Suprapubic skin (tissue), 4 donors: ENCODE results near the gene SLC29A3. TPM values are rescaled to one million over a fixed set of nuclear protein-coding genes. Genes with fewer than 3 reads are reported as not detected.

Source experiments
- DNase-seq, 2 donors: peaks; one replicate each; pipeline ENCODE4 v3.0.0-alpha.2; 2019; ENCODE audit warnings: low spot score in 2 of 2
- H3K27ac ChIP-seq: fragments of 200-600 bp; sonication (generic); one replicate; pipeline ENCODE4 v1.5.1; 2019
- H3K27me3 ChIP-seq: fragments of 200-600 bp; sonication (generic); one replicate; pipeline ENCODE4 v1.5.1; 2019
- H3K36me3 ChIP-seq: fragments of 200-600 bp; sonication (generic); one replicate; pipeline ENCODE4 v1.5.1; 2019
- H3K4me1 ChIP-seq: fragments of 200-600 bp; sonication (generic); one replicate; pipeline ENCODE4 v1.5.1; 2019
- H3K4me3 ChIP-seq: fragments of 200-600 bp; sonication (generic); one replicate; pipeline ENCODE4 v1.5.1; 2019; ENCODE audit warnings: mild to moderate bottlenecking
- H3K9me3 ChIP-seq: fragments of 200-600 bp; sonication (generic); one replicate; pipeline ENCODE4 v1.5.1; 2019
- EP300 ChIP-seq: sonication (generic); formaldehyde crosslinking; IDR thresholded peaks from one replicate; pipeline ENCODE4 v1.6.1; 2017; ENCODE audit warnings: antibody characterized with exemption
- POLR2A ChIP-seq, 2 donors: fragments of 450-650 bp; IDR thresholded peaks; one replicate each; pipeline ENCODE4 v1.6.1; 2017; ENCODE audit warnings: antibody characterized with exemption in 2 of 2, mild to moderate bottlenecking in 2 of 2, moderate library complexity in 2 of 2
- POLR2AphosphoS5 ChIP-seq, 3 donors: sonication (generic); formaldehyde crosslinking; IDR thresholded peaks; one replicate each; pipeline ENCODE4 v1.6.1; 2017; ENCODE audit warnings: antibody characterized with exemption in 3 of 3
- WGBS: methylation state at CpG from one replicate; pipeline ENCODE4 v1.1.5; 2018; 5-methylcytosine and 5-hydroxymethylcytosine counted together
- total RNA-seq, 4 donors: library from RNA; depleted of rRNA; stranded (reverse); fragments of >200 nt; gene quantifications; one replicate each; pipeline ENCODE4 v1.1.0, GENCODE V29; 2016
- TF ChIP-seq, protein P1 (sequence below), 2 donors: fragments of 200-600 bp in 1 of 2; fragments of 450-650 bp in 1 of 2; sonication (generic) in 1 of 2; IDR thresholded peaks; one replicate each; pipeline ENCODE4 v1.5.1; 2016 to 2019; ENCODE audit warnings: antibody characterized with exemption in 2 of 2, mild to moderate bottlenecking in 1 of 2, moderate library complexity in 1 of 2

The SLC29A3 gene
- total RNA-seq, 4 donors from 2014 or later, result 1.3 to 2.8 (median 2.2) TPM

DNA sequence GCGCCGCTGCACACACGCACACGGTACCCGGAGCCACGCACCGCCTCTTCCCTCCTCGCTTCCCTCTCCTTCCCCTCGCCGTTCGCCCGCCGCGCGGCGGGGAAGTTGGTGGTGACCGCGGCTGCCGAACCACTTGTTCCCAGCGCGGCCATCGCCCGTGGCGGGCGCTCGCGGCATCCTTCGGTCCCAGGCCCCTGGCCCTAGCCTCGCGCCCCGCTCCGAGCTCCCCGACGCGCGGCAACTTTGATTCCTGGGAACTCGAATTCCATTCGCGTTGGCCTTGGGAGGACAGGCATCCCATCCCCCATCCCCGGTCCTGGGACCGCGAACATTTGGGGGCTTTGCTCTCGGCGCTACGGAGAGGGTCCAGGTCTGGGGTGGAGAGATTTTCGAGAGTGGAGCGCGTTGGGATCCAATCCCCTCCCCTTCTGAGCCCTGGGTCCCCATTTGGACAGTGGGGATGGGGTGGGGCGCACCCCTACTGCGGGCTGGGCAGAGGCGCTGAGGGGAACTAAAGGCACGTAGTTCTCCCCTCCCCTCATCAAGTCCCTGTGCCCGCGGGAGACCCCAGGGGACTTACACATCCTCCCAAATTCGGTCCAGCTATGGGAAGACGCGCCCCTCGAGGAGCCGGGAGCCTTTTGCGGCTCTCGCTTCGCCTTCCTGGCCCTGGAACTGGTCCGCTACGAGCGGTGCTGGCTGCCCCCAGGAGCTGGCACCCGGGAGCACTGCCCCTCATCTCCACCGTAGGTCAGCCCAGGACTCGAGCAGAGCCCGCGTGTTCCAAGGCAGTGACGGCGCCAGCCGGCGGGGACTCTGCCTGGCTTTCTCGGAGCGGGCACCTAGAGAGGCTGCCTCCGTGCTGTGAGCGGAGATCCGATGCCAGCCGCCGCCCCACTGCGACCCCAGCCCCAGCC lies 78.5 kb downstream of the SLC29A3 start:
- TF ChIP-seq, protein P1, sequence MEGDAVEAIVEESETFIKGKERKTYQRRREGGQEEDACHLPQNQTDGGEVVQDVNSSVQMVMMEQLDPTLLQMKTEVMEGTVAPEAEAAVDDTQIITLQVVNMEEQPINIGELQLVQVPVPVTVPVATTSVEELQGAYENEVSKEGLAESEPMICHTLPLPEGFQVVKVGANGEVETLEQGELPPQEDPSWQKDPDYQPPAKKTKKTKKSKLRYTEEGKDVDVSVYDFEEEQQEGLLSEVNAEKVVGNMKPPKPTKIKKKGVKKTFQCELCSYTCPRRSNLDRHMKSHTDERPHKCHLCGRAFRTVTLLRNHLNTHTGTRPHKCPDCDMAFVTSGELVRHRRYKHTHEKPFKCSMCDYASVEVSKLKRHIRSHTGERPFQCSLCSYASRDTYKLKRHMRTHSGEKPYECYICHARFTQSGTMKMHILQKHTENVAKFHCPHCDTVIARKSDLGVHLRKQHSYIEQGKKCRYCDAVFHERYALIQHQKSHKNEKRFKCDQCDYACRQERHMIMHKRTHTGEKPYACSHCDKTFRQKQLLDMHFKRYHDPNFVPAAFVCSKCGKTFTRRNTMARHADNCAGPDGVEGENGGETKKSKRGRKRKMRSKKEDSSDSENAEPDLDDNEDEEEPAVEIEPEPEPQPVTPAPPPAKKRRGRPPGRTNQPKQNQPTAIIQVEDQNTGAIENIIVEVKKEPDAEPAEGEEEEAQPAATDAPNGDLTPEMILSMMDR (IDR thresholded peaks at IDR 0.05), result no peak
- TF ChIP-seq POLR2AphosphoS5 (IDR thresholded peaks at IDR 0.05), result no peak
- TF ChIP-seq POLR2A (IDR thresholded peaks at IDR 0.05), result no peak
- TF ChIP-seq EP300, result no peak
- Histone ChIP-seq H3K27me3 (peaks cover 49% of the 10 kb centered on the region), H3K36me3 (no peaks in the 10 kb centered on the region), H3K9me3 (no peaks in the 10 kb centered on the region), H3K27ac (no peak overlapping the region), H3K4me3 (peak overlapping the region; percentile 63), H3K4me1 (peaks cover 29% of the 10 kb centered on the region)
- no peak for DNase-seq
- 2% methylated on average over 49 of the region's 82 CpGs for WGBS

DNA sequence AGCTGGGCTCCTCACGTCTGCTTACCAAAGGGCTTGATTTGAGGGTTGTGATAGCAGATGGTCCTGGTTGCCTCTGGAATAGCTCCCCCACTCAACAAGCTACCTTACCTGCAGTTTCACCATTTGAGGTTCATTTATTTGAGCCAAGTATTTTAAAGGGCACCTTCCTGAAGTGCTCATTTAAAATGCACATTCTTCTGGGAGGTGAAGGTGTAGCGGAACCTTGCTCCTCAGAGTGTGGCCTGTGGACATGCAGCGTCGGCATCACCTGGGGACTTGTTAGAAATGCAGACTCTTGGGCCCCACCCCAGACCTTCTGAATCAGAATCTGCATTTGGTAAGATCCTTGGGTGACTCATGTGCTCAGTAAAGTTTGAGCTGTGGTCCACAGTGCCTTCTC lies 79.9 kb downstream of the SLC29A3 start:
- no peak overlapping the region for H3K4me3 ChIP-seq
- H3K36me3 ChIP-seq, result no peaks in the 10 kb centered on the region
- peaks cover 29% of the 10 kb centered on the region for H3K4me1 ChIP-seq
- no peak for TF ChIP-seq POLR2AphosphoS5 (IDR thresholded peaks at IDR 0.05)
- TF ChIP-seq POLR2A (IDR thresholded peaks at IDR 0.05), result no peak
- TF ChIP-seq EP300, result no peak
- TF ChIP-seq, protein P1 (IDR thresholded peaks at IDR 0.05), result no peak
- no peaks in the 10 kb centered on the region for H3K9me3 ChIP-seq
- no peak for DNase-seq
- H3K27ac ChIP-seq, result no peak overlapping the region
- WGBS, result 74% methylated on average over 4 of the region's 4 CpGs
- peaks cover 50% of the 10 kb centered on the region for H3K27me3 ChIP-seq

DNA sequence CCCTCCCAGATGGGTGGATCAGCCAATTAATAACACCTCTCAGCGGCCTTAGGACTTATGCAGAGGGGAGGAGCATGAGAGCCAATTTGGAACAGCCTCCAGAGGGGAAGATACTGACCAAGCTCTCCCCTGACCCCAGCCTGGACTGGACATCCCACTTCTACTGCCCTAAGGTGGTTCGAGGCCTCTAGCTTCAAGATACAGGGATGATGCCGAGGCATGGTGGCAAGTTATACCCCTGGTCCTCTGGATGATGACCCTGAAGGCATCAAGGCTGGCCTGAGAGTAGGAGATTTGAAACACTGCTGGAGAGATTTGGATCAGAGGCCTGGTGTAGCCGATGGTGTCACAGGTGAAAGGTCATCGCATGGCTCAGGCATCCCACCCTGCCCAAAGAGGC lies 80.9 kb downstream of the SLC29A3 start:
- H3K4me3 ChIP-seq, result no peak overlapping the region
- H3K9me3 ChIP-seq, result no peaks in the 10 kb centered on the region
- peak in 1 of 2 donors; percentile 48 for DNase-seq
- 11% methylated on average over 1 of the region's 5 CpGs for WGBS
- H3K4me1 ChIP-seq, result peaks cover 29% of the 10 kb centered on the region
- no peaks in the 10 kb centered on the region for H3K36me3 ChIP-seq
- H3K27me3 ChIP-seq, result peaks cover 50% of the 10 kb centered on the region
- TF ChIP-seq EP300 (no peak), POLR2A (IDR thresholded peaks at IDR 0.05) (no peak), POLR2AphosphoS5 (IDR thresholded peaks at IDR 0.05) (no peak)
- TF ChIP-seq, protein P1 (IDR thresholded peaks at IDR 0.05), result no peak
- H3K27ac ChIP-seq, result no peak overlapping the region

DNA sequence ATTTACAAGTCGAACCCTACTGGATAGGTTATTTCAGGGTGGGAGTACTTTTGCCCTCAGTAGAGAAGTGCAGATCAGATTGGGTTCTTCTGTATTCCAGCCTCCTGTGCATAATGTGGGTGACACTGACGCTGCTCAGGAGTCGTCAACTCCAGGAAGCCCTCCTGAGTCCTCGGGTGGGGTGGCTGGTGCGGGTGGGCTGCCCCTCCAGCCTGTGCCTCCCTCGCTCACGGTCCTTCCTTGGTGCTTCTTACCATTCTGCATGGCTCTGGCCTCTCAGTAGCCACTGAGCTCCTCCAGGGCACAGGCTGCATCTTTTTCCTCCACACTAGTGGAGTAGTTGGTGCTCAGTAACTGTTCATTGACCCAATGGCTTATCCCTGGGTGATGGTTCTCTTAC lies 82.0 kb downstream of the SLC29A3 start:
- Histone ChIP-seq H3K4me1 (peaks cover 29% of the 10 kb centered on the region), H3K4me3 (no peak overlapping the region), H3K27ac (no peak overlapping the region), H3K27me3 (peaks cover 50% of the 10 kb centered on the region), H3K9me3 (no peaks in the 10 kb centered on the region), H3K36me3 (no peaks in the 10 kb centered on the region)
- DNase-seq, result no peak
- 88% methylated on average over 6 of the region's 7 CpGs for WGBS
- no peak for TF ChIP-seq POLR2A (IDR thresholded peaks at IDR 0.05)
- TF ChIP-seq, protein P1 (IDR thresholded peaks at IDR 0.05), result no peak
- no peak for TF ChIP-seq EP300
- TF ChIP-seq POLR2AphosphoS5 (IDR thresholded peaks at IDR 0.05), result no peak

DNA sequence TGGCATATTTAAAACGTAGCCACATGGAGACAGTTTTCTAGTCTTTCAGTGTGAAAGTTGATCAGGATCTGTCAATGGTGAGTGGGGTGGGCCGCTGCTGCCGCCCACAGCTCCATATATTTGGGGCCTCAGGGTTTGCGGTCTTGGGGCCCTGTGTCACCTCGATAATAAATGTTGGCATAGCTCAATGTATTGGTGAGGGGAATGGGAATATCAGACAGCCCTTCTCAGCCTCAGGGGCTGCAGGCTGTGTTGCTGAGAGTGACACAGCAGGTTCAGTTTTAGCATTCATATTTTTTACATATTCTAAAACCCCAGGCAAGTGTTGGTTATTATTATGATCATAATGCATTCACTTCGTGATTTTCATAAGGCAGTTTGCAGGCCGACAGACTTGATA lies 82.9 kb downstream of the SLC29A3 start:
- H3K36me3 ChIP-seq, result no peaks in the 10 kb centered on the region
- 91% methylated on average over 7 of the region's 7 CpGs for WGBS
- H3K4me3 ChIP-seq, result no peak overlapping the region
- H3K9me3 ChIP-seq, result no peaks in the 10 kb centered on the region
- TF ChIP-seq POLR2AphosphoS5 (IDR thresholded peaks at IDR 0.05), result no peak
- no peak for TF ChIP-seq EP300
- TF ChIP-seq, protein P1 (IDR thresholded peaks at IDR 0.05), result no peak
- TF ChIP-seq POLR2A (IDR thresholded peaks at IDR 0.05), result no peak
- H3K27ac ChIP-seq, result no peak overlapping the region
- peaks cover 42% of the 10 kb centered on the region for H3K27me3 ChIP-seq
- peaks cover 23% of the 10 kb centered on the region for H3K4me1 ChIP-seq
- peak in 1 of 2 donors; percentile 61 for DNase-seq
